ENCODE data around the gene SMAD4. TPM values are rescaled to one million over a fixed set of nuclear protein-coding genes. Genes with fewer than 3 reads are reported as not detected.
"Not testable (repeated sequence)": the region's sequence is repeated elsewhere in the genome, so short reads cannot be mapped to it uniquely, and the experiment has no call there.

Gene SMAD4
- total RNA-seq, 1 experiment from 2014 or later, result 75.8 TPM

DNA sequence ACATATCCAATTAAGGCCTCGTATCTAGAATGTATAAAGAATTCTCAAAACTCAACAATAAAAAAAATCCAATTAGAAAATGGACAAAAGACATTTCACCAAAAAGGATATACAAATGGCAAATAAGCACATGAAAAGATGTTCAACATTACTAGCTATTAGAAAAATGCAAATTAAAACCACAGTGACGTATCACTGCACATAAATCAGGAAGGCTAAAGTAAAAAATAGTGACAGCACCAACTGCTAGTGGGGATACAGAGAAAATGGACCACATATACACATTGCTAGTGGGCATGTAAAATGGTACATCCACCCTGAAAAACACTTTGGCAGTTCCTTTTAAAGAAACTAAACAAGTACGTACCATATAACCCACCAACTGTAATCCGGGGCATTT, 59.7 kb downstream of the SMAD4 start:
- BruUV-seq (replicated peaks), result TSS peak; percentile 8
- intact Hi-C loops (cut with micrococcal nuclease), result no loop called here
- H3K4me3 Mint-ChIP-seq (ENCODE audit: unreplicated experiment), result no peak overlapping the region
- H3K9me3 Mint-ChIP-seq (ENCODE audit: unreplicated experiment), result peaks cover 7% of the 10 kb centered on the region
- no peak overlapping the region for H3K27ac Mint-ChIP-seq (ENCODE audit: low read depth, unreplicated experiment)
- peaks cover 44% of the 10 kb centered on the region for H3K36me3 Mint-ChIP-seq (ENCODE audit: insufficient read depth, unreplicated experiment)
- H3K4me1 Mint-ChIP-seq (ENCODE audit: insufficient read depth, unreplicated experiment), result no peaks in the 10 kb centered on the region
- ChIA-PET POLR2A (interaction anchor here (0.5 to 1.6 kb wide), 2 partner anchors 10 to 44 kb away, joined by 3 to 5 read pairs; no protein-coding TSS in a partner anchor), CTCF (interaction anchor here (0.5 to 0.6 kb wide), 2 partner anchors 198 to 1066 kb away, joined by 3 read pairs; no protein-coding TSS in a partner anchor)
- TF ChIP-seq, protein P1, sequence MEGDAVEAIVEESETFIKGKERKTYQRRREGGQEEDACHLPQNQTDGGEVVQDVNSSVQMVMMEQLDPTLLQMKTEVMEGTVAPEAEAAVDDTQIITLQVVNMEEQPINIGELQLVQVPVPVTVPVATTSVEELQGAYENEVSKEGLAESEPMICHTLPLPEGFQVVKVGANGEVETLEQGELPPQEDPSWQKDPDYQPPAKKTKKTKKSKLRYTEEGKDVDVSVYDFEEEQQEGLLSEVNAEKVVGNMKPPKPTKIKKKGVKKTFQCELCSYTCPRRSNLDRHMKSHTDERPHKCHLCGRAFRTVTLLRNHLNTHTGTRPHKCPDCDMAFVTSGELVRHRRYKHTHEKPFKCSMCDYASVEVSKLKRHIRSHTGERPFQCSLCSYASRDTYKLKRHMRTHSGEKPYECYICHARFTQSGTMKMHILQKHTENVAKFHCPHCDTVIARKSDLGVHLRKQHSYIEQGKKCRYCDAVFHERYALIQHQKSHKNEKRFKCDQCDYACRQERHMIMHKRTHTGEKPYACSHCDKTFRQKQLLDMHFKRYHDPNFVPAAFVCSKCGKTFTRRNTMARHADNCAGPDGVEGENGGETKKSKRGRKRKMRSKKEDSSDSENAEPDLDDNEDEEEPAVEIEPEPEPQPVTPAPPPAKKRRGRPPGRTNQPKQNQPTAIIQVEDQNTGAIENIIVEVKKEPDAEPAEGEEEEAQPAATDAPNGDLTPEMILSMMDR (IDR thresholded peaks at IDR 0.05; ENCODE audit: unreplicated experiment), result no peak
- DNase-seq (ENCODE audit: unreplicated experiment), result no peak
- no peaks in the 10 kb centered on the region for H3K27me3 Mint-ChIP-seq (ENCODE audit: insufficient read depth, unreplicated experiment)

DNA sequence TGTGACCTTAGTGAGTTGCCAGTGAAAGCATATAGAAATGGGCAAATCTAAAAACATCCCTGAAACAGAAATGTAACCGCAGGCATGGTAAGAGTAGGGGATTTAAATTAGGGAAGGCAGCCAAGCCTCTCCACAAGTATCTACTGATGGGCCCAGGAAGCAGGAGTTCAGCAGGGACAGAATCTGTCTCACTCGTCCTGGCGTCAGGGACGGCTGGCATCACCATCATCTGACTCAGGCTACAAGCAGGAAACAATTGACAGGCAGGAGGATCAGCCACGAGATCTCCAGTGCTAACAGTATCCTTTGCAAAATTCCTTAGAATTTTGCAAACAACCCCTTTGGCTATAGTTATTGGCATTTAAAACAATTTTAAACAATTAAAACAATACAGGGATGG, 61.3 kb downstream of the SMAD4 start:
- Mint-ChIP-seq H3K9me3 (ENCODE audit: unreplicated experiment) (no peaks in the 10 kb centered on the region), H3K27ac (ENCODE audit: low read depth, unreplicated experiment) (no peak overlapping the region), H3K4me1 (ENCODE audit: insufficient read depth, unreplicated experiment) (no peaks in the 10 kb centered on the region), H3K36me3 (ENCODE audit: insufficient read depth, unreplicated experiment) (peaks cover 33% of the 10 kb centered on the region), H3K27me3 (ENCODE audit: insufficient read depth, unreplicated experiment) (no peaks in the 10 kb centered on the region), H3K4me3 (ENCODE audit: unreplicated experiment) (no peak overlapping the region)
- intact Hi-C loops (cut with micrococcal nuclease), result no loop called here
- no TSS peak for BruUV-seq (replicated peaks)
- CTCF ChIA-PET, result interaction anchor here (0.5 to 0.6 kb wide), 2 partner anchors 72 to 295 kb away, joined by 4 to 5 read pairs; no protein-coding TSS in a partner anchor
- DNase-seq (ENCODE audit: unreplicated experiment), result no peak
- POLR2A ChIA-PET, result no interaction called here
- TF ChIP-seq, protein P1 (IDR thresholded peaks at IDR 0.05; ENCODE audit: unreplicated experiment), result no peak

DNA sequence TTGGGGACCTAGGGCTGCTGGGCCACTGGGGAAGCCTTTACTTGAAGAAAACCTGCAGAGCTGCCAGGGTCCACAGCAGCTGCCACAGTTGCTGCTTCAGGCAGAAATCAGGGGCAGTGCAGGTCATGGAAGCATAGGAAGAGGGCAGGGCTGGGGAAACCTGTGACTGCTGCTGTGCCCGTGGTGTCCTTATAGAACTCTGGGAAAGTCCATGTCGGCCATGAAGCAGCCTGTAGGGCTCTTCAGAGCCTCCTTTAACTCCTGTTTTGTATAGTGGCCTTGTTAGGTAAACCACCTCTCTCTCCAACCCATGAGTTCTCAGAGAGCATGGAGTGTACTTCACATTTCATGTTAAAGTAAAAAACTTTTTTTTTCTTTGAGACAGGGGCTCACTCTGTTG, 62.1 kb downstream of the SMAD4 start:
- POLR2A ChIA-PET, result no interaction called here
- Mint-ChIP-seq H3K36me3 (ENCODE audit: insufficient read depth, unreplicated experiment) (peaks cover 24% of the 10 kb centered on the region), H3K27me3 (ENCODE audit: insufficient read depth, unreplicated experiment) (no peaks in the 10 kb centered on the region), H3K4me1 (ENCODE audit: insufficient read depth, unreplicated experiment) (no peaks in the 10 kb centered on the region), H3K4me3 (ENCODE audit: unreplicated experiment) (no peak overlapping the region), H3K9me3 (ENCODE audit: unreplicated experiment) (no peaks in the 10 kb centered on the region), H3K27ac (ENCODE audit: low read depth, unreplicated experiment) (no peak overlapping the region)
- BruUV-seq (replicated peaks), result no TSS peak
- CTCF ChIA-PET, result interaction anchor here (0.6 to 0.7 kb wide), 3 partner anchors 73 to 354 kb away, joined by 3 to 5 read pairs (median 4); no protein-coding TSS in a partner anchor
- intact Hi-C loops (cut with micrococcal nuclease), result no loop called here
- no peak for DNase-seq (ENCODE audit: unreplicated experiment)
- TF ChIP-seq, protein P1 (IDR thresholded peaks at IDR 0.05; ENCODE audit: unreplicated experiment), result no peak

DNA sequence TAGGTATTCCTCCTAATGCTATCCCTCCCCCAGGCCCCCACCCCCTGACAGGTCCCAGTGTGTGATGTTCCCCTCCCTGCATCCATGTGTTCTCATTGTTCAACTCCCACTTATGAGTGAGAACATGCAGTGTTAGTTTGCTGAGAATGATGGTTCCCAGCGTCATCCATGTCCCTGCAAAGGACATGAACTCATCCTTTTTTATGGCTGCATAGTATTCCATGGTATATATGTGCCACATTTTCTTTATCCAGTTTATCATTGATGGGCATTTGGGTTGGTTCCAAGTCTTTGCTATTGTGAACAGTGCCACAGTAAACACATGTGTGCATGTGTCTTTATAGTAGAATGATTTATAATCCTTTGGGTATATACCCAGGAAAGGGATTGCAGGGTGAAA, 63.0 kb downstream of the SMAD4 start:
- peaks cover 16% of the 10 kb centered on the region for H3K36me3 Mint-ChIP-seq (ENCODE audit: insufficient read depth, unreplicated experiment)
- H3K9me3 Mint-ChIP-seq (ENCODE audit: unreplicated experiment); H3K27me3 Mint-ChIP-seq (ENCODE audit: insufficient read depth, unreplicated experiment); DNase-seq (ENCODE audit: unreplicated experiment); intact Hi-C loops (cut with micrococcal nuclease); BruUV-seq (replicated peaks); H3K27ac Mint-ChIP-seq (ENCODE audit: low read depth, unreplicated experiment); H3K4me1 Mint-ChIP-seq (ENCODE audit: insufficient read depth, unreplicated experiment); H3K4me3 Mint-ChIP-seq (ENCODE audit: unreplicated experiment); POLR2A ChIA-PET: not testable (repeated sequence)
- CTCF ChIA-PET, result interaction anchor here (0.7 kb wide), 2 partner anchors 15 to 150 kb away, joined by 3 read pairs; no protein-coding TSS in a partner anchor

All from MCF 10A (cell line).